Large intestine (tissue), 3 donors: Measurements from ENCODE around the gene DDX42. TPM values are rescaled to one million over a fixed set of nuclear protein-coding genes. Genes with fewer than 3 reads are reported as not detected.
"Not testable (repeated sequence)": the region's sequence is repeated elsewhere in the genome, so short reads cannot be mapped to it uniquely, and the experiment has no call there.

Source experiments
- DNase-seq, 2 donors: peaks; one replicate each; pipeline versions ENCODE4 v3.0.0 to v3.0.0-alpha.2; 2013
- H3K27ac ChIP-seq: one replicate; pipeline ENCODE4 v1.5.1; 2013; ENCODE audit warnings: low read length
- H3K27me3 ChIP-seq: 2 replicates; pipeline ENCODE4 v1.6.1; 2013; ENCODE audit warnings: low read length; ENCODE audit not compliant: control insufficient read depth, insufficient read depth
- H3K36me3 ChIP-seq: 2 replicates; pipeline ENCODE4 v1.6.1; 2013; ENCODE audit warnings: low read length; ENCODE audit not compliant: control insufficient read depth, insufficient read depth
- H3K4me1 ChIP-seq: one replicate; pipeline ENCODE4 v1.6.1; 2013; ENCODE audit warnings: low read length; ENCODE audit not compliant: control insufficient read depth, insufficient read depth
- H3K4me3 ChIP-seq: one replicate; pipeline ENCODE4 v1.5.1; 2013; ENCODE audit warnings: low read length
- H3K9me3 ChIP-seq: one replicate; pipeline ENCODE4 v1.6.1; 2013; ENCODE audit warnings: mild to moderate bottlenecking, low read depth, low read length, moderate library complexity; ENCODE audit not compliant: control insufficient read depth
- WGBS: methylation state at CpG from one replicate; pipeline ENCODE4 v1.1.5; 2013; ENCODE audit warnings: low lambda C conversion rate; ENCODE audit not compliant: insufficient coverage; 5-methylcytosine and 5-hydroxymethylcytosine counted together
- polyA plus RNA-seq: library from polyadenylated mRNA; unstranded; fragments of 120-200 nt; gene quantifications from one replicate; pipeline ENCODE4 v1.2.1, GENCODE V29; 2013

DDX42 gene
- polyA plus RNA-seq, 1 donor: 136 TPM

- no peak for DNase-seq
- Histone ChIP-seq H3K36me3 (no peaks in the 10 kb centered on the region), H3K27me3 (no peaks in the 10 kb centered on the region), H3K27ac (no peak overlapping the region), H3K9me3 (peaks cover 16% of the 10 kb centered on the region), H3K4me3 (no peak overlapping the region), H3K4me1 (peaks cover 4% of the 10 kb centered on the region)
- WGBS: no CpG with 5 or more reads among the region's 3 CpGs
Observed at GRCh38 chr17:63847525-63848249, 73.7 kb downstream of the DDX42 start.

GRCh38 chr17:63848834-63849689, 75.1 kb downstream of the DDX42 start:
- Histone ChIP-seq H3K36me3 (no peaks in the 10 kb centered on the region), H3K4me1 (no peaks in the 10 kb centered on the region), H3K27me3 (no peaks in the 10 kb centered on the region), H3K27ac (no peak overlapping the region), H3K4me3 (peak overlapping the region; percentile 23), H3K9me3 (peaks cover 16% of the 10 kb centered on the region)
- peak; percentile 88 to 93 for DNase-seq
- WGBS: 0% methylated on average over 1 of the region's 82 CpGs

GRCh38 chr17:63850401-63850800, 76.4 kb downstream of the DDX42 start:
- Histone ChIP-seq H3K4me3 (no peak overlapping the region), H3K27me3 (no peaks in the 10 kb centered on the region), H3K4me1 (no peaks in the 10 kb centered on the region), H3K9me3 (peaks cover 16% of the 10 kb centered on the region), H3K36me3 (no peaks in the 10 kb centered on the region), H3K27ac (no peak overlapping the region)
- DNase-seq: no peak
- WGBS: no CpG with 5 or more reads among the region's 9 CpGs

- no peak for DNase-seq
- 80% methylated on average over 1 of the region's 2 CpGs for WGBS
- Histone ChIP-seq H3K27me3 (no peaks in the 10 kb centered on the region), H3K4me3 (no peak overlapping the region), H3K27ac (no peak overlapping the region), H3K9me3 (peaks cover 15% of the 10 kb centered on the region), H3K36me3 (no peaks in the 10 kb centered on the region), H3K4me1 (no peaks in the 10 kb centered on the region)
Observed at GRCh38 chr17:63853260-63853659, 79.3 kb downstream of the DDX42 start.

GRCh38 chr17:63854709-63855108, 80.7 kb downstream of the DDX42 start:
- H3K27ac ChIP-seq: no peak overlapping the region
- DNase-seq: no peak
- H3K27me3 ChIP-seq: peaks cover under 1% of the 10 kb centered on the region
- no peaks in the 10 kb centered on the region for H3K36me3 ChIP-seq
- WGBS: 20% methylated on average over 1 of the region's 5 CpGs
- no peaks in the 10 kb centered on the region for H3K4me1 ChIP-seq
- no peak overlapping the region for H3K4me3 ChIP-seq
- peaks cover 1% of the 10 kb centered on the region for H3K9me3 ChIP-seq

GRCh38 chr17:63855185-63855584, 81.2 kb downstream of the DDX42 start:
- WGBS: no CpG with 5 or more reads among the region's 8 CpGs
- Histone ChIP-seq H3K27ac (no peak overlapping the region), H3K9me3 (no peaks in the 10 kb centered on the region)

GRCh38 chr17:63856425-63856824, 82.5 kb downstream of the DDX42 start:
- H3K36me3 ChIP-seq, H3K4me1 ChIP-seq, H3K27ac ChIP-seq, DNase-seq, H3K4me3 ChIP-seq, H3K9me3 ChIP-seq, H3K27me3 ChIP-seq: not testable (repeated sequence)
- 100% methylated on average over 1 of the region's 8 CpGs for WGBS

More at GRCh38 chr17:63855185-63855584, 81.2 kb downstream of the DDX42 start:
- Histone ChIP-seq H3K27me3 (peaks cover 4% of the 10 kb centered on the region), H3K4me3 (no peak overlapping the region), H3K4me1 (no peaks in the 10 kb centered on the region), H3K36me3 (no peaks in the 10 kb centered on the region)
- no peak for DNase-seq

- no peak overlapping the region for H3K4me3 ChIP-seq
Observed at GRCh38 chr17:63859257-63859656, 85.3 kb downstream of the DDX42 start.

GRCh38 chr17:63866625-63867024, 92.7 kb downstream of the DDX42 start:
- not testable (repeated sequence) for H3K27ac ChIP-seq, DNase-seq, H3K4me1 ChIP-seq, H3K9me3 ChIP-seq, H3K36me3 ChIP-seq, H3K4me3 ChIP-seq, H3K27me3 ChIP-seq
- WGBS: no CpG with 5 or more reads among the region's 7 CpGs

More at GRCh38 chr17:63859257-63859656, 85.3 kb downstream of the DDX42 start:
- H3K27me3 ChIP-seq: peaks cover 9% of the 10 kb centered on the region
- no peak overlapping the region for H3K27ac ChIP-seq
- H3K4me1 ChIP-seq: no peaks in the 10 kb centered on the region
- no peaks in the 10 kb centered on the region for H3K9me3 ChIP-seq
- WGBS: no CpG with 5 or more reads among the region's 3 CpGs
- H3K36me3 ChIP-seq: no peaks in the 10 kb centered on the region
- no peak for DNase-seq
